ENCODE results near the gene BBS9. TPM values are rescaled to one million over a fixed set of nuclear protein-coding genes. Genes with fewer than 3 reads are reported as not detected.

BBS9 gene
- total and polyA plus RNA-seq, 9 of the 15 experiments (the other 6 are each of a cell fraction or from before 2014, with no cell fraction given), result 0.77 to 3.3 (median 2.4) TPM

DNA sequence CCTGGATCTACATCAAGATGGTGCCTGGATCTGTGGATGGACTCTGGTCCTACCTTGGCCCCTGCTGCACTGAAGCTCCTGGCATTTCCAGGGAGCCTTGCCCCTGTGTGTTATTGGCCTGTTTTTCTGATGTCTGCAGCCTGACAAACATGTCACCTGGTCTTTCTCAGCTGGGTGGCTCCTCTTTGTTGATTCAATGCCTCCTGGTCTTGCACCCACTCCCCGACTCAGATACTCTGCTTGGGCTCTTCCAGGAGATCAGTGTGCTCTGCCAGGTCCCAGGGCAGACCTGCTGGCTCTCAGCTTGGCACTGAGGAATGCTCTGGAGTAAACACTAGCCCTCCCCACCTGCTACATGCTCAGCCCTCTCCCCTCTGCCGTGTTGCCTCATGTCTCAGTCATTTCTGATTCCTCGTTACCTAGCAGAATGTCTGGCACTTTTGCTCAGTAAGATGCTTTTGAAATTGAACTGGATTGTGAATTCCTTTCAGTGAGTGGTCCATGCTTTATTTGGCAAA lies 522.7 kb downstream of the BBS9 start:
- in situ Hi-C loops (cut with MboI) (no loop called here), intact Hi-C loops (cut with micrococcal nuclease) (no loop called here)
- no peaks in the 10 kb centered on the region for H3K36me3 ChIP-seq (ENCODE audit: control insufficient read depth, insufficient read depth, low read length)
- ATAC-seq (no peak), DNase-seq (ENCODE audit: extremely low read depth in 1 of 4, low spot score in 3 of 4) (no peak), FAIRE-seq (no peak)
- CTCF ChIA-PET (ENCODE audit: low intra/inter-chr PET ratio), result no interaction called here
- no peak overlapping the region for H3K27ac ChIP-seq (ENCODE audit: extremely low read depth, low read depth, low read length)
- H3K9ac ChIP-seq (ENCODE audit: insufficient read depth in 1 of 2, low read depth in 2 of 2, low read length in 2 of 2), result no peak overlapping the region
- no peaks in the 10 kb centered on the region for H3K4me1 ChIP-seq (replicated peaks in 1 of 2; ENCODE audit: control insufficient read depth in 2 of 2, insufficient read depth in 2 of 2, low read length in 2 of 2)
- POLR2A ChIA-PET, result no interaction called here
- no peaks in the 10 kb centered on the region for H3K9me1 ChIP-seq (ENCODE audit: control insufficient read depth, insufficient read depth, low read length)
- H3K9me3 ChIP-seq (replicated peaks; ENCODE audit: control insufficient read depth, insufficient read depth, low read depth, low read length), result no peaks in the 10 kb centered on the region
- no peaks in the 10 kb centered on the region for H3K79me2 ChIP-seq (ENCODE audit: control insufficient read depth, insufficient read depth, low read length)
- no peak overlapping the region for H3K4me3 ChIP-seq
- no TSS peak for BruUV-seq (replicated peaks)
- H3K27me3 ChIP-seq (ENCODE audit: control insufficient read depth in 2 of 2, insufficient read depth in 2 of 2, low read length in 2 of 2), result no peaks in the 10 kb centered on the region
- no peak overlapping the region for H3K4me2 ChIP-seq (ENCODE audit: insufficient read depth, low read length)
- no peaks in the 10 kb centered on the region for H4K20me1 ChIP-seq (replicated peaks; ENCODE audit: control insufficient read depth, insufficient read depth, low read length)
- H2AFZ ChIP-seq (ENCODE audit: low read depth, low read length), result no peak overlapping the region
- WGBS (ENCODE audit: insufficient coverage, low coverage, missing lambda C conversion rate), result 0% methylated on average over 3 of the region's 3 CpGs
- TF ChIP-seq, protein P1, sequence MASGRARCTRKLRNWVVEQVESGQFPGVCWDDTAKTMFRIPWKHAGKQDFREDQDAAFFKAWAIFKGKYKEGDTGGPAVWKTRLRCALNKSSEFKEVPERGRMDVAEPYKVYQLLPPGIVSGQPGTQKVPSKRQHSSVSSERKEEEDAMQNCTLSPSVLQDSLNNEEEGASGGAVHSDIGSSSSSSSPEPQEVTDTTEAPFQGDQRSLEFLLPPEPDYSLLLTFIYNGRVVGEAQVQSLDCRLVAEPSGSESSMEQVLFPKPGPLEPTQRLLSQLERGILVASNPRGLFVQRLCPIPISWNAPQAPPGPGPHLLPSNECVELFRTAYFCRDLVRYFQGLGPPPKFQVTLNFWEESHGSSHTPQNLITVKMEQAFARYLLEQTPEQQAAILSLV (tag; IDR thresholded peaks at IDR 0.05), result no peak
- TF ChIP-seq RBM17 (IDR thresholded peaks at IDR 0.05; ENCODE audit: borderline replicate concordance, low read depth, low read length), result no peak
- TF ChIP-seq TAL1 (IDR thresholded peaks at IDR 0.05), result no peak
- no peak for TF ChIP-seq CBFB (CRISPR knock-in tag; IDR thresholded peaks at IDR 0.05)
- no peak for TF ChIP-seq MEF2A (IDR thresholded peaks at IDR 0.05; ENCODE audit: control insufficient read depth, low read depth, low read length)
- TF ChIP-seq, protein P2, sequence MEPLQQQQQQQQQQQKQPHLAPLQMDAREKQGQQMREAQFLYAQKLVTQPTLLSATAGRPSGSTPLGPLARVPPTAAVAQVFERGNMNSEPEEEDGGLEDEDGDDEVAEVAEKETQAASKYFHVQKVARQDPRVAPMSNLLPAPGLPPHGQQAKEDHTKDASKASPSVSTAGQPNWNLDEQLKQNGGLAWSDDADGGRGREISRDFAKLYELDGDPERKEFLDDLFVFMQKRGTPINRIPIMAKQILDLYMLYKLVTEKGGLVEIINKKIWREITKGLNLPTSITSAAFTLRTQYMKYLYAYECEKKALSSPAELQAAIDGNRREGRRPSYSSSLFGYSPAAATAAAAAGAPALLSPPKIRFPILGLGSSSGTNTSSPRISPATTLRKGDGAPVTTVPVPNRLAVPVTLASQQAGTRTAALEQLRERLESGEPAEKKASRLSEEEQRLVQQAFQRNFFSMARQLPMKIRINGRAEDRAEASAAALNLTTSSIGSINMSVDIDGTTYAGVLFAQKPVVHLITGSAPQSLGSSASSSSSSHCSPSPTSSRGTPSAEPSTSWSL (CRISPR knock-in tag; IDR thresholded peaks at IDR 0.05; ENCODE audit: borderline replicate concordance), result no peak
- TF ChIP-seq ZBTB17 (CRISPR knock-in tag; IDR thresholded peaks at IDR 0.05), result no peak
- no peak for TF ChIP-seq MED1 (CRISPR knock-in tag; IDR thresholded peaks at IDR 0.05; ENCODE audit: borderline replicate concordance)
- no peak for TF ChIP-seq ETV5 (CRISPR knock-in tag; IDR thresholded peaks at IDR 0.05; ENCODE audit: low read depth)
- TF ChIP-seq, protein P3, sequence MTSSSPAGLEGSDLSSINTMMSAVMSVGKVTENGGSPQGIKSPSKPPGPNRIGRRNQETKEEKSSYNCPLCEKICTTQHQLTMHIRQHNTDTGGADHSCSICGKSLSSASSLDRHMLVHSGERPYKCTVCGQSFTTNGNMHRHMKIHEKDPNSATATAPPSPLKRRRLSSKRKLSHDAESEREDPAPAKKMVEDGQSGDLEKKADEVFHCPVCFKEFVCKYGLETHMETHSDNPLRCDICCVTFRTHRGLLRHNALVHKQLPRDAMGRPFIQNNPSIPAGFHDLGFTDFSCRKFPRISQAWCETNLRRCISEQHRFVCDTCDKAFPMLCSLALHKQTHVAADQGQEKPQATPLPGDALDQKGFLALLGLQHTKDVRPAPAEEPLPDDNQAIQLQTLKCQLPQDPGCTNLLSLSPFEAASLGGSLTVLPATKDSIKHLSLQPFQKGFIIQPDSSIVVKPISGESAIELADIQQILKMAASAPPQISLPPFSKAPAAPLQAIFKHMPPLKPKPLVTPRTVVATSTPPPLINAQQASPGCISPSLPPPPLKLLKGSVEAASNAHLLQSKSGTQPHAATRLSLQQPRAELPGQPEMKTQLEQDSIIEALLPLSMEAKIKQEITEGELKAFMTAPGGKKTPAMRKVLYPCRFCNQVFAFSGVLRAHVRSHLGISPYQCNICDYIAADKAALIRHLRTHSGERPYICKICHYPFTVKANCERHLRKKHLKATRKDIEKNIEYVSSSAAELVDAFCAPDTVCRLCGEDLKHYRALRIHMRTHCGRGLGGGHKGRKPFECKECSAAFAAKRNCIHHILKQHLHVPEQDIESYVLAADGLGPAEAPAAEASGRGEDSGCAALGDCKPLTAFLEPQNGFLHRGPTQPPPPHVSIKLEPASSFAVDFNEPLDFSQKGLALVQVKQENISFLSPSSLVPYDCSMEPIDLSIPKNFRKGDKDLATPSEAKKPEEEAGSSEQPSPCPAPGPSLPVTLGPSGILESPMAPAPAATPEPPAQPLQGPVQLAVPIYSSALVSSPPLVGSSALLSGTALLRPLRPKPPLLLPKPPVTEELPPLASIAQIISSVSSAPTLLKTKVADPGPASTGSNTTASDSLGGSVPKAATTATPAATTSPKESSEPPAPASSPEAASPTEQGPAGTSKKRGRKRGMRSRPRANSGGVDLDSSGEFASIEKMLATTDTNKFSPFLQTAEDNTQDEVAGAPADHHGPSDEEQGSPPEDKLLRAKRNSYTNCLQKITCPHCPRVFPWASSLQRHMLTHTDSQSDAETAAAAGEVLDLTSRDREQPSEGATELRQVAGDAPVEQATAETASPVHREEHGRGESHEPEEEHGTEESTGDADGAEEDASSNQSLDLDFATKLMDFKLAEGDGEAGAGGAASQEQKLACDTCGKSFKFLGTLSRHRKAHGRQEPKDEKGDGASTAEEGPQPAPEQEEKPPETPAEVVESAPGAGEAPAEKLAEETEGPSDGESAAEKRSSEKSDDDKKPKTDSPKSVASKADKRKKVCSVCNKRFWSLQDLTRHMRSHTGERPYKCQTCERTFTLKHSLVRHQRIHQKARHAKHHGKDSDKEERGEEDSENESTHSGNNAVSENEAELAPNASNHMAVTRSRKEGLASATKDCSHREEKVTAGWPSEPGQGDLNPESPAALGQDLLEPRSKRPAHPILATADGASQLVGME (CRISPR knock-in tag; IDR thresholded peaks at IDR 0.05), result no peak
- TF ChIP-seq ZNF274 (IDR thresholded peaks at IDR 0.05; ENCODE audit: borderline replicate concordance, low read depth, low read length), result no peak
- no peak for TF ChIP-seq TBL1XR1 (IDR thresholded peaks at IDR 0.05; ENCODE audit: low read length in 2 of 2)
- TF ChIP-seq MXI1 (IDR thresholded peaks at IDR 0.05; ENCODE audit: low read depth, low read length), result no peak
- no peak for TF ChIP-seq ZNF263 (CRISPR knock-in tag; IDR thresholded peaks at IDR 0.05; ENCODE audit: borderline replicate concordance)
- no peak for TF ChIP-seq EZH2 (IDR thresholded peaks at IDR 0.05; ENCODE audit: borderline replicate concordance, low read depth, low read length)
- TF ChIP-seq OTX1 (CRISPR knock-in tag; IDR thresholded peaks at IDR 0.05), result no peak

Data from K562 (cell line).